Midbrain (tissue), 1 donor: ENCODE measurements around the gene DHX36.

Source experiments
- DNase-seq: peaks from one replicate; lab custom pipeline; 2025; lab: John Stamatoyannopoulos, UW

Gene DHX36

GRCh38 chr3:154223519-154223918 lies 100.8 kb downstream of the DHX36 start:
- no peak for DNase-seq
